ENCODE data around the gene IL17F.
"Not testable (repeated sequence)": the region's sequence is repeated elsewhere in the genome, so short reads cannot be mapped to it uniquely, and the experiment has no call there.

The IL17F gene

DNA sequence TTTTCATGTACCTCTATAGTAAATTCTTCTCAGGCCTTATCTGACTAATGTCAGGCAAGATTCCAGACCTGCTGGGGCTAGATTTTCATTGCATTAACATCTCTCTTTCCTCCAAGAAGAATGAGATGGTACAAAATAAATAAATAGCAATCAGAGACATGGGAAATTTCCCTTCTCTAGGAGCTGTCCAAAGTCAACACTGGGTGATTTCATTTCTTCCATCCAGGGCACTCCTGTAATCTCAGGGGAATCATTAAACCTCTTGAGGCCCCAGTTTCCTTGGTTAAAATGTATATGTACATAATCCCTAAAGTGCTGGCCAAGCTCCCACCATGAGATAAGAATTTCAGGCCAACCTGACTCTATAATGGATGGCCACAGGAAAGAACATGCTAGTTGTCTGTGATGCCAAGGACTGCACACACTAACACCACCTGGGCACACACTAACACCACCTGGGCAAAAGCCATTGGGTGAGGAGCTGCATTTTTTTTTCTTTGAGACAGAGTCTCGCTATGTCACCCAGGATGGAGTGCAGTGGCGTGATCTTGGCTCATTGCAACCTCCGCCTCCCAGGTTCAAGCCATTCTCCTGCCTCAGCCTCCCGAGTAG lies 912 bp downstream of the IL17F start:
- no peak for DNase-seq

DNA sequence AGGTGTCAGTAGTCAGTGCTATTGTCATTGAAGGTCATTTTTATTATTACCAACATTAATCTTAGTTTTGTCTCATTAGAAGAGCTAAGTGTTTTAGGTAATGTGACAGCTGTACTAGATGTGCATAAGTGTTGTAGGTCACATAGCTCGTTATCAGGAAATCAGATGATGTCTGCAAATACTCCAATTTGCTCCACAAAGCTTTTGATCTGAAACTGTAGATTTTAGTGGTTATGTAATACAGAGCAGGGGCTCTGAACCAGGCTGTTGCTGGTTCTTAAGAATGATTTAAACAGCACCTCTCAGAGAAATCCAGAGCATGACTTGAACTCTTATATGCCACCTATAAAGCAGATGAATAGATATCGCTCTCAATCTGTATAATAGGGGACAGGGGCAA lies 2.5 kb downstream of the IL17F start:
- DNase-seq = no peak

DNA sequence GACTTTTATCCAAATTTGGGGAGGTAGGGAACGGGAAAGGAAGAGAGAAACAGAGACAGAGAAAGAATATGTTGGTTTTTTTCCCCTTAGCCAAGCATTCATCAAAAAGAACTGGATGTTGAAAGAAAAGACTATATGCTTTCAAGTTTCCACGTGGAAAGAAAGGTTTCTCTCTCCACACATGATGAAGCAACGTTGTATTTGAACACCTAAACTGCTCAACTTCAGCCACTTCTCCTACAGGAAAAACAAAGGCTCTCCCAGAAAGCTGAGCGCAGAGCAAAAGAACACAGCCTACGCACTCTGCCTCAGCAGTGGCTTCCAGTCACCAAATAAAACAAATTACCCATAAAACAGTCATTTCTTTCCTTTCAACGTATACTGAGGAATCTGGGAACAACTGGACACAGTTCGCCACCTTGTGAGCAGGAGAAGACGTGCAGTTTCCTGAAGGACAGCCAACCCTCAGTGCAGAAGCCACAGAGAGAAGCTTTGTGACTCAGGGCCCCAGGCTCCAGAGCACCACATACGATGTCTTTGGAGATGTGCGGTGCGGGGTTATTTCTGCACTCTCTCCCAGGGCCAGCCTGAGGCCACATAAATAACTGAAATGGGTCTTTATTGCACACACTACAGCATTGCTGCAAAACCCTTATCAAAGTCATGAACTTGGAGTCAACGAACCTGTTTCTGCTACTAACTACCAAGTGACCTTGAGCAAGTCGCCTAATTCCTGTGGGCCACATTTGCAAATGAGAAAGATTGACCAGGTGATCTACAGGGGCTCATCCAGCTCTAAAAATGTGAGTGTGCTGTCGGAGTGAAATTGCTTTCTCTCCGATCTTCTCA lies 10.1 kb downstream of the IL17F start:
- DNase-seq = no peak

DNA sequence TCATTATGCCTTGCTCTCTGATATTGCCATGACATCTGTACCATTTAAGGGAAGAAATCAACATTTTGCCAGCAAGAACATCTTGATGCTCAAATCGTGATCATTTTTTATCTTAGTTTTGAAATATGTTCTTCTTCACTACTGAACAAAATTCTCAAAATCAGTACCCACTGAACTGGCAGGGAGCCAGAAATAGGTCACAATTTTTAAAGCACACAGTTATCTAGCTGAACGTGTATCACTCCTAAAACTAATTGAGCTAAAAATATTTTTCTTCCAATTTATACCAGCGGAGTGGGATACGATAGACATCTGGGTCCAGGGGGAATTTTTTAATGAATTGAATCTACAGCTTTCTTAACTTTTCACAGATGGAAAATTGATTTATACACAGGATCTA lies 11.3 kb downstream of the IL17F start:
- DNase-seq = no peak

DNA sequence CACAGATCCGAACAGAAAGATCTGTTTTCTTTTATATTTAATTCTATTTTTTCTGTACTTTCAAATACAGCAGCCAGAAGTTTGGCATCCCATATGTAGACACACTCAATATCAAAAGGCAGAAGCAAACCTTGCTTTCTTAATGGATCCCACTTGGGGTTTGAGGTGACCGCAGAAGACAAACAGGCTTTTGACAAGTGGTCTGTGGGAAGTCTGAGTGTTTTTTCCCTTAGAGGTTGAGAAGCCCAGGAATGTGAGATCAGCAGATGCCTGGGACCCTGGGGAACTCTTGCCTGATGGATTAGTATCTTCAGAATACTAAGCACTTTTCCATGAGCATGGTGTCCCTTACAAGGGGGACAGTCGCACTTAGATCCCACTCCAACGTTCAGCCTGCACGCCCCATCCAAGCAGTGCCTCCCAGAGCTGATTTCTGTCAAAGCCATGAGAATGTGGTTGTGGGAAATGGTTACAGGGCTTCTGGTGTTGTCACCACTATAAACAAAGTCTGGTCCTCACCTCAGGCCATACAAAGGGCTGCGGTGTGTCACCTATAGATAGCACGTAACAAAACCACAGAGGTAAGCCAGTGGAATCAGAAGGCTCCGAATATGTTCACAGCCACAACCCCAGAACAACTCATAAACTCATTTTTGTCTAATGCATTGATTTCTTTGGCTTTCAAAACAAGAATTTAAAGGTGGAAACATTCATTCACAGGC lies 12.7 kb downstream of the IL17F start:
- DNase-seq = no peak

DNA sequence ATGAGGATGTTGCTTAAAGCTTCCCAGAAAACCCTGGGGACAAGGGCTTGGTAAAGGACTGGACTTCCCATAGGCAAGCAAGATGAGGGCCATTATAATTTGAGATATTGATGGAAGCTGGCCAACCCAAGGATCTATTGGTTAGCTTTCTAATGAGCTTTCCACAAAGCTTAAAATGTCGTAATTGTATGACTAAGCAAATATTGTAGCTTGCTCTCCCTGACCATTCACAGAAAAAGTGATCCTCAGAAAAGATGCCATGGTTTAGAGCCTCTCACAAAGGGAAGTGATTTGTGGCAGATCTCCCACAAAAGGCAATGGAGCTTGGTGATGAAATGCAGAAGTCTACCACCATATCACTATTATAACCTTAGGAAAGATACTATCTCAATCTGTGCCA lies 13.6 kb downstream of the IL17F start:
- no peak for DNase-seq

DNA sequence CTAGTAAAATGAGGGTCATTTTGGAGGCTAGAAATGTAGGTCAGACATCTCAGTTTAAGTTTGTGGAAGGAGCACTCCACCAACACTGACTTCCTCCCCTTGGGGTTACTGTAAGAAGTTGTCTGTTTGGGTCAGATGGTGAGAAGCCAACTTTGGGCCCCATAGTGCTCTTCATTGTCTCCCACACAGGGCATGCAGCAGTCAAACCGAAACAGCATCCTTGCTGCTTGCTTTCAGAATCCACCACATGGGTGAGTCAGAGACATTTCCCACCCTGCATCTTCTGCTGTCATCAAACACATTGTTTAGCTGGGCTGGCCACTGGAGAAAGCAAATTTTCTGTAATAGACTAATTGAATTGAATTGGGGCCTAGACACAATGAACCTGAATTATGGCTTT lies 16.8 kb downstream of the IL17F start:
- no peak for DNase-seq

DNA sequence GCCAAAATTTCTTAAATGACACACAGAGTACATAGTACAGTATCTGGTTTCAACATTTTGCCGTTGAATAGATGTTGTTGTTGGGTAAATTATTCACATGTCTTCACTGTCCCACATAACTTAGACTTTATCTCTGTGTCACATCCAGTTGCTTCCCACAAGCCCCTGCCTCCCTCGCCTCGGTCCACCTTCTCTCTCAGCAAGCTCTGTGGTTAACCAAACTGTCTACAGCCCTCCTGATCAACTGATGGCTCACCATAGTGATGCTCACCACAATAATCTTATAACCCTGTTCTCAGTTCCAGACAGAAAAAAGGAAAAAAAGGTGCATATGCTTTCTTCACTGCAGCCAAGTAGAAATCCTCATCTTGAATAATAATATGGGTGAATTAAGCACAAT lies 23.0 kb downstream of the IL17F start:
- DNase-seq = no peak

DNA sequence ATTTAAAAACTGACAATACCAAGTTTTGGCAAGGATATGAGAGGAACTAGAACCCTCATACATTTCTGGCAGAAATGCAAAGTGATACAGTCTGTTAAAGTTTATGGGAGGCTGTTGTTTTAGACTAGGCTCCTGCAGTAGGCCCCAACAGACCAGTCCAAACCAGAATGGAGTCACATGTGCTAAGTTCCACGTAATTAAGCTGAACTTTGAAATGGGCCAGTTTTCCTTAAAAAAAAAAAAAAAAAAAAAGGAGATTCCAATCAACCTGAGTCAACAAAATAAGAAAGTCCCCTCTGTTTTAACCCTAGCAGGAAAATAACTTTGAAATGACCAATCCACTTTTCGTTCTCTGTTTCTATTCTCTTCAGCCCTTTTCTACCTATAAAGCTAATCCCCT lies 26.5 kb downstream of the IL17F start:
- DNase-seq = no peak

DNA sequence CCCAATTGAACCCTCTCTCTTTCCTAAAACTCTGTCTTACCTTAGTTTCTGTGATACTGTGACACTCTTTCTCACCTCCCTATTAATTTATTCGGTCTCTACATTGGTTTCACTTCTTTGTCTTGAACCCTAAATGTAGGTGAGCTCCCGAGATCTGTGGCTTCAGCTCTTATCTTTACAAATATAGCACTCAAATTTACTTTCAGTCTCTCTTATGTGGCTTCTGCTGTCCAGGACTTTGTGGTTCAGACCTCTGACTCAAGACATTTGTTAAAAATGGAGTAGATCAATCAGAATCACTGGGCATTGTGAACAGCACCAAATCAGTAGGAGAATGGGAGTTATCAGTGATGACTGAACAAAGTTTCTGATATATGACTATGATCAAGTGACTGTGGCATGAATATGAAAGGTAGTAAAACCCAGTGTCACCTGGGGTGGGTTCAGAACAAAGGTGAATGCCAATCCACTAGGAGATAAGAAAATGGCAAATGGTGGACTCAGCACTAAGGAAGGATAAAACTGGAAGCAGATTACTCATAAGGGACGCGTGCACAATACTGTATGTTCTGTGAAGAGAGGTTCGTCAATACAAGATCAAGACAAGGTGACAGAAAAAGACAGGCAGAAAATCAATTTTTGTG lies 27.2 kb downstream of the IL17F start:
- no peak for DNase-seq

DNA sequence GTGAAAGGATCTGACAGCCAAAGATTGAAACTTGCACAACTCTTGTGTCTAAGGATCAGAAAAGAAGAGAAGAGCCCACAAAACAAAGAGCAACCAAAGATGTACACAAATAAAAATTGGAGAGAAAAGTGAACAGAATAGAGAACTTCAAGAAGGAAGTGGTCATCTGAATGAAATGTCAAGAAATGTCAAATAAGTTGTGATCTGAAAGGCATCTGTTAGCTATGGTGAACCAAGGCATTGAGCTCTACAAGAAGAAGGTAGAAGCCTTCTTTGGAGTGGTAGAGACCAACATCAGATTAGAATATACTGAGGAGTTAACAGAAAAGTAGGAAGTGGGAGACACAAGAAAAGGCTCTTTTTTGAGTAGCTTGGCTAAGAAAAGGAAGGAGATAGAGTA lies 28.5 kb downstream of the IL17F start:
- DNase-seq = no peak

DNA sequence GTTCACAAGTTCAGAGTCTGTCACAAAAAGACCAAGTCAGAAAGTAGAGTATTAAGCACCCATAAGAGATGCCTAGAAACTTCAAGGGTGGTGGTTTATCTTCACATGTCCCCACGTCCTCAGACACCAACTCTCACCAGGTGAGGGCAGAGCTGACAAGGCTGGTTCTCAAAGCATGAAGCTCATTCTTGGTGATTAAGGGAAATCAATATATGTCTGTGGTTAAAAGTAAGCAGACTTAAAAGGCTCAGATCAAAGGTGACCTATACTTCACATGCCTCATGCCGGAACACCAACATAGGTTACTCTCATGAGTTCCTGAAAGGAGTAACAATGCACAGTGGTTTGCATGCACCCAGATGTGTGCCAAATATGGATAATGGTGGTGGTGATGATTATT lies 31.2 kb downstream of the IL17F start:
- DNase-seq = no peak

DNA sequence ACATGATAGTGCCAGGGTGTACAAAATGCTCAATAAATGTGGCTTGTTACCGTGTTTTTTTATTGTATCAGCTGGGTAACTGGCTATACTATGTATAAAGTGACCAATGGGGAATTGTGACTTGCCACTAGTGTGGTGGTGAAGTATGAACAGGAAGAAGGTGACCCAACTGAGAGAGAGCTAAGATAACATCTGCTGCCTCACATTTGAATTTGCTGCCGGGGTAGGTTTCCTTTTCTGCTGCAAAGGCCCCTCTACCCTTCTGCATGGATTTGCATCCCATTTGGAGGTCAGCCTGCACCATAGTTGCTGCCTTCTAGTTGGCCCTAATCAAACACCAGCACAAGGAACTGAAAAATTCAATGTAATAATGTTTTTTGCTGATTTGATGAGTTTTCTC lies 34.1 kb downstream of the IL17F start:
- no peak for DNase-seq

DNA sequence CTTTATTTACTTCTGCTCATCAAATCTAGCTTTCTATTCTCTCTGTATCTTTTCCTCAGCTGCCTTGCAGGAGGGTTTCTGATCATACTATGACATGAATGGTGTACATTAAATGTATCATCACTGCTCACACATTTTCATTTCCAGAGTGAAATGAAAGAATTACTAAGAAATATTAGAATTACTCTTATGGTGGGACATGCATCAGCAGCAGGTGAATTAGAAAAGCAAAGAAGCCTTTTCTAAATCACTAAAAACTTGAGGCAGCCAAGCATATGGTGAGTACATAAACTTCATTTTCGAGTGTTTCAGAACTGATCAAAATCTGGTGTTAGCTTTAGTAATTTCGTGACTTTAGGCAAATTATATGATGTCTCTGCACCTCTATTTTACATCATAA lies 34.5 kb downstream of the IL17F start:
- DNase-seq = no peak

DNA sequence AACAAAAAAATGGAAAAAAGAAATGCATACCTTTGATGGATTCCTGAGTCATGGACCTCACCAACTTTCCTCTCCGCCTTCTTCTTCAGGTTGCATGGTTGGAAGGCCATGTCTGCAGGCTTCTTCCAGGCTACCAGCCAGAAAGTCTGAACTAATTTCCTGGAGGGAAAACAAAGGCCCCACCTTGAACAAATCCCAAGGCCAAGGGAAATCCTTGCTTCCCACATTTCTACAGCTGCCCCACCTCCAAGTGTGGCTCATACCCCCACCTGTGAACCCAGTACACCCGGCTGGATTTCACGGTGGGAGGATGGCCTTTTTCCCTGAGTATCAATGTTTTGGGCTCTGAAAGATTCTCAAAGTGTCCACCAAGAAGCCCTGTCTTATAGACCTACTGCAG lies 35.7 kb downstream of the IL17F start:
- DNase-seq = no peak

DNA sequence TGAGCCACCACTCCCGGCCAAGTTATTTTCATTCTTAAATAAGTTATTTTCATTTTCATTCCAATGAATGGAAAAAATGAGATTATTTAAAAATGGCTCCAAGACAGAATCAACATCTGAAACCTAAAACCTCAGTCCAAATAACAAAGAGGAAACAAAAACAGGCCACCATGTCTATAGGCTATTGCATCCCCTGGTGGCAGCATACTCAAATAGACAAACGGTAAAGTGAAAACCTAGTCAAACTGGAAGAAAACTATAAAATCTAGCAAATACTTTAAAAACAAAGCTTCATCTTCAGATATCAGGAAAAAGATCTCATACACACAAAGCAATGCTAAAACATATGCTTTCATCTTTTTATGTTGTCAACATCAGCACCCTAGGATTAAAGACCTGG lies 37.2 kb downstream of the IL17F start:
- DNase-seq = no peak

DNA sequence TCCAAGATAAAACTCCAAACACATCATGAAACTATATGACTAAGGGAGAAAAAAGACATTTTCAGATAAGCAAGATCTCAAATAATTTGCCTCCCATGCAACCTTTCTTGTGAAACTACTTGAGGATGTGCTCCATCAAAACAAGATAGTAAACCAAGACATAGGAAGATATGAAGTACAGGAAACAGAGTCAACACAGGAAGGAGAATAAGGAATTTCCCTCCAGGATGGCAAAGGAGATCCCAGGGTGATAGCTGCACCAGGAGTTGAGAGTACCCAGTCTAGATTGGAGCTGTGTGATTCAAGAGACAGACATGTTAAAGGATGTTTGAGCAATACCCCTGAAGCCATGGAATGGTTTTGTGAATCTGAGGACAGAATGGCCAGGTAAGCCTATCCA lies 42.8 kb downstream of the IL17F start:
- no peak for DNase-seq

DNA sequence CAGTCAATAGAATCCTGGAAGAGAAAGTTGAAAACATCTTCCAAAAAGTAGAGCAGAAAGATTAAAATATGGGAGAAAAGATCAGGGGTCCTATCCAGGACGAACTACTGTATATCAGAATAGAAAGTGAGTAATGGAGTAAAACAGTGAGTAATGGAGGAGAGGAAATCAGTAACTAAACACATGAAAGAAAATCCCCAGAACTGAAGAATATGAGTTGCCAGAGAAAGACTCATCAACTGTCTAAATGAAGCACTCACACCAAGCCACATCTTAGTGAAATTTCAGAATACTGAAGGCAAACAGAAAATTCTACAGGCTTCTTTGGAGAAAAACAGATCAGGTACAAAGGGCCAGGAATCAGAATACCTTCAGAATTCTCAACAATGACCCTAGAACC lies 43.3 kb downstream of the IL17F start:
- DNase-seq = no peak

DNA sequence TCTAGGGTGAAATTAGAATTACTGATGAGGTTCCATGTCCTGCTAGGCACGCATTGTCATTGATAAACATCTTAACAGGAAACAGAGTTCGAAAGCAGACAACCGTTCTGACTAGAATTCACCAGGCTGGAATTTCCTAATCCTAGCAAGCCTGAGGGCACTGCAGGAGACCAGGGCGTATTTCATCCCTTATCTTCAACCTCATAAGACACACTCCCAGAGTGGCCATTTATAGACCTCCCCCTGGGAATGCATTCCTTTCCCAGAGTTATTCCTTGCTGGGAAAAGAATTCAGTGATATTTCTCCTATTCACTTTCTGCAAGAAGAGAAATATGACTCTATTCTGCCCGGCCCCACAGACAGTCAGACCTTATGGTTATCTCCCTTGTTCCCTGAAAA lies 44.2 kb downstream of the IL17F start:
- not testable (repeated sequence) for DNase-seq

DNA sequence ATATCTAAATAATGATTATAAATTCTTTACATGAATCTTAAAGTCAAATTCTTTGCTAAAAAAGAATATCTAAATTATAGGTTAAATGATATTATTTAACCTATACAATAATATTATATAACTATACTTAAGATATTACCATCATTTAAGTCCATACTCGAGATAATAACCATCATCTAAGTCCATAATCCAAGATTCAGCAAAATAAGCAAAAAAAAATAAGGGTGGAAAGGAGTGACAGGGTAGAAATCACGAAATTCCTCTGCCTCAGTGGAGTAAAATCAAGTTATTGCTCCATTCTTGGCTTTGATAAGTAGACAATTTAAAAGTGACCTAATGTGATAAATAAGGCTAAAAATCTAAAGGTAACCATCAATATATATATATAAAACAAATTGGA lies 48.4 kb downstream of the IL17F start:
- no peak for DNase-seq

DNA sequence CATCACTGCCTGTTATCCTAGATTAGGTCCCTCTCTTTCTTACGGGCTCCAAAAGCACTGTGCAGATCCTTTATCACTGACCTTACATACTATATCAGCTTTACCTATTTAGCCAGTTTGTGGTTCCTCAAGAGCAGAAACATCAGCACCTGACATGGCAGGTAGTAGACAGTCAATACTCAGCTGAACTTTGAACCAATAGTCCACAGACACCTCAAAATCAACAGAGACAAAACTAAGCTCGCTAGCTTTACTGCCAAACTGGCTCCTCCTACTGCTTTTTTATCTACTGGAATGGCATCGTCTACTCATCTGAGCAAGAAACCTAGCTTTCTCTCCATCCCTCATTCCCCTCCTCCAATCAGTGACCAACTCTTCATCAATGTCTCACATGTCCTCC lies 52.5 kb downstream of the IL17F start:
- no peak for DNase-seq

DNA sequence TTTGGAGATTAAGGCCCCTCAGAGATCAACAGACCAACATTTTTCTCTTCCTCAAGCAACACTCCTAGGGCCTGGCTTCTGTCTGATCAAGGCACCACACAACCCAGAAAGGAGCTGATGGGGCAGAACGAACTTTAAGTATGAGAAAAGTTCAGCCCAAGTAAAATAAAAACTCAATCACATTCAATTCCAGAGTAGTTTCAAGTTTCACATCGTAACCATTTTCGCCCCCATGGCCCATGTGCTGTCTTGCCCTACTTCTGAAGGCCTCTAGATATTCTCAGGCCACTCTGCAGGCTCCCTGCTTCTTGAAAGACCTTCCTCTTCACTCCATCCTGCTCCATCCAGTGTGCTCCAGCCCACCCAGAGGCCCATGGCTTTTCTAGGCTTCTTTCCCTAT lies 53.9 kb downstream of the IL17F start:
- no peak for DNase-seq

DNA sequence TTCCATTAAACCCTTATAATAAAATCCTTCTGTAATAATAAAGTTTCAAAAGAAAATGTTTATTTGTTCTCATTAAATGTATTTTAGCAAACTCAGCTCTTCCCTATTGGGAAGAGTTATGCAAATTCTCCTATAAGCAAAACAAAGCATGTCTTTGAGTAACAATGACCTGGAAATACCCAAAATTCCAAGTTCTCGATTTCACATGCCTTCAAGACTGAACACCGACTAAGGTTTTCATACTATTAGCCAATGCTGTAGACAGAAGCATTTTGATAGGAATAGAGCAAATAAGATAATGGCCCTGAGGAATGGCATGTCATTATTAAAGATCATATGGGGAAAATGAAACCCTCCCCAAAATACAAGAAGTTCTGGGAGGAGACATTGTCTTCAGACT lies 54.3 kb downstream of the IL17F start:
- DNase-seq = no peak

DNA sequence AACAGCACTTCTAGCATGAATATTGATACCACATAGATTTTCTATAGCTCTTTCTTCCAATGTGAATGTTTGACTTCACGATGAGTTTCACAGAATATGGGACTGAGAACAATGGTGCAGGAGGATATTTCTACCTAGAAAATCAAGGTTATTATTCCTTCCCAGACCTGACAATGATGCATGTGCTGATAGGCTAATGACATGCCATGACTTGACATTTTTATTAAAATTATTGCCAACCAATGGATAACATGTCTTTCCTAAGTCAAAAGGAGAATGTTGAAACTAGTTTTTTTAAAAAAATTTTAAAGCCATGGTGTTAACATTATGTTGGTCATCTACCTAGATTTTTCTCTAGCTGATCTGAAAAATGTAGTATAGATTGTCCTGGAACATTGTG lies 57.2 kb downstream of the IL17F start:
- no peak for DNase-seq
